HG02938 (cell line): ENCODE results near the gene CACNA1A.
"Not testable (repeated sequence)": the region's sequence is repeated elsewhere in the genome, so short reads cannot be mapped to it uniquely, and the experiment has no call there.

Experiments used
- ATAC-seq: cut with Tn5 transposase; IDR thresholded peaks from one replicate; pipeline ENCODE4 v1.9.1; 2021; ENCODE audit warnings: mild to moderate bottlenecking, moderate library complexity; ENCODE audit not compliant: unreplicated experiment

Gene CACNA1A

DNA sequence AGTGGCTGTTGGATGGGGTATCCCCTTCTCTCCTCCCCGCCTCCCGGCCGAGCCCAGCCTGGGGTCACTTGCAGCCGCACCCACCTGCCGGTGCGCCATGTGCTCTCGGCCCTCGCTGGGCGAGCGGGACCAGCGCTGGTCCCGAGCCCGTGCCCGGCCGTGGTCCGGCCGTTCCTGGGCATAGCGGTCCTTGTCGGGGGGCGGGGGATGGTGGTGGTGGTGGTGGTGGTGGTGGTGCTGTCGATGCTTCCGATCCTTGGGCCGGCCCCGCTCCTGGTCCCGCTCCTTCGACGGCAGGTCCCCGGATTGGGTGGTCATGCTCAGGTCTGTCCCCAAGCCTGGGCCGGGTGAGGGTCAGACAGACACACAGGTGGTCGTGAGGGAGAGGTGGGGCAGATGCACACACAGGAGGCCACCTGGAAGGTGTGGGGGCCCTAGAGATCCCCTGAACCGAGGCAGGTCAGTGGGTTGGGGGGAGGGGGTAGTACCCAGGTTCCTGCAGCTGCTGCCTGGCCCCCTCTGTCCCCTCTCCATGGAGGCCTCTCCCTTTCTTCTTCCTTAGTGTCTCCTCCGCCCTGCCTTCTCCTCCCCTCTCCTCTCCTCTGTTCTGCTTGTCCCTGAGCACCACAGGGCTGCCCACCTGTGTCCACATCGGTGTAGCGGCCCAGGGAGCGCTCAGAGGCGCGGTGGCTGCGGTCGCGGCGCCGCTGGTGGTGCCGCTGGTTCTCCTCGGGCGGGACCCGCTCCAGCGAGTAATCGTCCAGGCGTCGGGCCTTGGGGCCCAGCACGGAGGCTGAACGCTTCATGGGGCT lies 297.4 kb downstream of the CACNA1A start:
- no peak for ATAC-seq

DNA sequence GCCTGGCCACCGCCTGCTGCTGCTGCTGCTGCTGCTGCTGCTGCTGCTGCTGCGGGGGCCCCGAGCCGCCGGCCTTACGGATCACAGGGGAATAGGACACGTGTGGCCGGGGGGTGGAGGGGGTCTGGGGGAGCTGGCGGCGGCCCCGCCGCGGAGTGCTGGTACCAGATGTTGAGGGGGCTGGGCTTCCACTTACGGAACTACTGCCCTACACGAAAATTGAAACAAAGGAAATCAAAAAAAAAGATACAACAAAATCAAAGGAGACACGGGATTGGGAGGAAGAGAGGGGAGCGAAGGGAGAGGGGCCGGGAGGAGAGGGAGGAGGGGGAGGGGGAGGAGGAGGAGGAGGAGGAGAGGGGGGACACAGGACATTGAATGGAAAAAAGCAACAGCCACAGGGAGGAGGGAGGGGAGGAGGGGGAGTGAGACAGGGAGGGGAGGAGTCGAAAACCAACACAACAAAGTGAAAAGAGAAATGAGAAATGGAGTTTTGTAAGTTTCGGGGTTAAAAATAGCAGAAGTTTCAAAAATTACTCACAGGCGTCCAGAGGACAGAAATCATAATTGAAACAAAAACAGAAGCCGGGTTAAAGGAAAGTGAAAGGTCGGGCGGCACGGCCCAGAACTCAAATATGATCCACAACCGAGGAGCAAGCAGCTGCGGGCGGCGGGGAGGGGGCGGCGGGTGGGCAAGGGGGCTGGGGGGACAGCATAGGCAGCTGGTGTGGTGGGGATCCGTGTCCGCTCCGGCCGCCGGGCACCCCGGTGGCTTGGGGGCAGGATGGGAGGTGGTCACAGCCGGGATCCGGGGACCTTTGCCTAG lies 298.2 kb downstream of the CACNA1A start:
- ATAC-seq: peak; percentile 67

DNA sequence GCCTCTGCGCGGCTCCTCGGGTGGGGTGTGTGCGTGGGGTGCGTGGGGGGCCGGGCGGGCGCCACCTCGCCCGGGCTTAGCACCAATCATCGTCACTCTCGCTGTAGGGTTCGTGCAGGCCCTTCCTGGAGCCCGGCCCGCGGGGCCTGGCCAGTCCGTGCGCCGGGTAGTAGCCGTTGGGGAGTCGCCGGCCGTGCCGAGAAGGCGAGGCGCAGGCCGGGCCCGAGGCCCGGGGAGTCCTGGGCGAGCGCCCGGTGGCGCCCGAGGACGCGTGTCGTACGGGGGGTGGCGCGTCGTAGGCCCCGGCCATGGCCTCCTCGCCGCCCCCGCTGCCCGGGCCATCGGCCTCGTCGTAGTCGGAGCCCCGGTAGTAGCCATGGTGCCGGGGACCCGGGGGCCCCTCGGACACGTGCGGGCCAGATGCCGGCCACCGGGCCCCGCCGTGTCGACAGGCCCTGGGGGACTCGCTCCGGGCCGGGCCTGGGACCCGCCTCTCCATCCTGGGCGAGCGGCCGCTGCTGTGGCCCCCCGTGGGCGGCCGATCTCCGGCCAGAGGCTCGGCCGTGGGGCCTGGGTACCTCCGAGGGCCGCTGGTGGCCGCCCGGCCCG lies 298.9 kb downstream of the CACNA1A start:
- no peak for ATAC-seq

DNA sequence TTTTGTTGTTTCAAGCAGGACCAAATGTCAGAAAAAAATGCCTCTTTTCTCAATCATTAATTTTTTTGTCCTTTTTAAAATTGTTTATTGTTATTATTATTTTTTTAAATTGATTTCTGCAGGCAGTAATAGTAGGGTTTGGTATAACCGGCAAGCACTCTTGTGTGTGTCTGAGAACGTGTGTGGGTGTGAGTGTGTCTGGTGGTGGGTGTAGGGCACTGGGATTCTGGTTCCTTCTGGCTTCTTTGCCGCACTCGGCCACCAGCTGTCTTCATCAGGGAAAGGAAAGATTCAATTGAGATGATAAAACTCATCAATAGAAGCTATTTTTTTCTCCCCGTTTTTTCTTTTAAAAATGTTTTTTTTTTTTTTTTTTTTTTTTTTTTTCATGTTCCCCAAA lies 299.7 kb downstream of the CACNA1A start:
- ATAC-seq: no peak

DNA sequence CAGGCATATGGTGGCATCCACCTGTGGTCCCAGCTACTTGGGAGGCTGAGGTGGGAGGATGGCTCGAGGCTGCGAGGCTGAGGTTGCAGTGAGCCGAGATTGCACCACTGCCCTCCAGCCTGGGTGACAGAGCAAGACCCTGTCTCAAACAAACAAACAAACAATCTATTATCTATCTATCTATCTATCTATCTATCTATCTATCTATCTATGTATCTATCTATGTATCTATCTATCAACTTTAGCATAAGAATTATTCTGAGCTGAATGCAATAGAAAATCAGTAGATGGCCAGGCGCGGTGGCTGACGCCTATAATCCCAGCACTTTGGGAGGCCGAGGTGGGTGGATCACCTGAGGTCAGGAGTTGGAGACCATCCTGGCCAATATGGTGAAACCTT lies 304.2 kb downstream of the CACNA1A start:
- not testable (repeated sequence) for ATAC-seq

DNA sequence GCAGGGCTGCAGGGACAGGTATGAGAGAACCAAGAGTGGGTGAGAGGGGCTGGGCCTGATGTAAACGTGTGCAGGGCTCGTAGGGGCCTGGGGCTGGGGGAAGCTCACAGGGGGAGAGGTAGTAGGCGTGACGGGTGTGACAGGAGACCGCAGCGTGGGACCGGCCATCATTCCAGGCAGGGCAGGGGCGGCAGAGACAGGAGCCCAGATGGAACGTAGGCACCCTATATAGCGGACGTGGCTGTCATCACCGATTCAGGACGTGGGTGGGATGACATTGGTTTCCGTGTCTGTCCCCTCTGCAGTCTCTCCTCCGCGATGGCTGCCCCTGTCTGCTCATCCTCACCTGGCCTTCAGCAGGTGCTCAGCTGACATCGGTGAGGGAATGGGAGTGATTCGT lies 307.6 kb downstream of the CACNA1A start:
- ATAC-seq: no peak

DNA sequence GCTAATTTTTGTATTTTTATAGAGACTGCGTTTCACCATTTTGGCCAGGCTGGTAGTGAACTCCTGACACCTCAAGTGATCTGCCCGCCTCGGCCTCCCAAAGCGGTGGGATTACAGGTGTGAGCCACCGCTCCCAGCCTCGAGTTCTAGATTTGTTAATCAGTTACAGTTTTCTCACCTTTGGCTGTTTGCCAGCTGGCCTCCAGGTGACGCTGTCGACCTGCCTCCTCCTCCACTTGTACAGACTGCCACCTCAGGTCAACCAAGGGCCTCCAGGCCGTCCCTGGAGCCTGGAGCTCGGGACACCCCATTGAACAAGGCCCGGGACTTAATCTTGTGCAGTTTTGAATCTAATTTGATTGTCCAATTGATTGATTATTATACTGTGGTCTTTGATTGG lies 310.6 kb downstream of the CACNA1A start:
- ATAC-seq: no peak

DNA sequence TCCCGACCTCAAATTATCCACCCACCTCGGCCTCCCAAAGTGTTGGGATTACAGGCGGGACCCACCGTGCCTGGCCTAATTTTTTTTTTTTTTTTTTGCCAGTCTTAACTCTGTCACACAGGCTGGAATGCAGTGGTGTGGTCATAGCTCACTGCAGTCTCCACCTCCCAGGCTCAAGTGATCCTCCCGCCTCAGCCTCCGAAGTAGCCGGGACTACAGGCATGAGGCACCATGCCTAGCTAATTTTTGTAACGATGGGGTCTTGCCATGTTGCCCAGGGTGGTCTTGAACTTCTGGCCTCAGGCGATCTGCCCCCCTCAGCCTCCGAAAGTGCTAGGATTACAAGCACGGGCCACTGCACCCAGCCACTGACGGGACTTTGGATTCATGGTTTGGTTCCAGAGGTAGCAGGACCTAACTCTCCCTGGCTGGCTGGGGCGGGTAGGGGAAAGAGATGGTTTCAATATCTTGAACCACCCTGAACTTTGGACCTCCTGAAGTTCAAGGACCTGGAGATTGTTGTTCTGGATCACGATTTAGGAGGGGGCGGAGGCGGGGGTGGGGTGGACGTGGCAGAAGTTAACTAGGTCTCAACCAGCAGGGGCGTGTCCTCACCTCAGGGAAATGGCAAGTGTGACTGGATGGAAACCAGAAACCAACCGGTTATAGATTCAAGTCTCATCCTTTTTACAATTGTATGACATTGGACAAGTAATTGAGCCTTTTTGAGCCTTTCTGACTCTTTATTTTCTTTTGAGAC lies 315.3 kb downstream of the CACNA1A start:
- ATAC-seq: no peak

DNA sequence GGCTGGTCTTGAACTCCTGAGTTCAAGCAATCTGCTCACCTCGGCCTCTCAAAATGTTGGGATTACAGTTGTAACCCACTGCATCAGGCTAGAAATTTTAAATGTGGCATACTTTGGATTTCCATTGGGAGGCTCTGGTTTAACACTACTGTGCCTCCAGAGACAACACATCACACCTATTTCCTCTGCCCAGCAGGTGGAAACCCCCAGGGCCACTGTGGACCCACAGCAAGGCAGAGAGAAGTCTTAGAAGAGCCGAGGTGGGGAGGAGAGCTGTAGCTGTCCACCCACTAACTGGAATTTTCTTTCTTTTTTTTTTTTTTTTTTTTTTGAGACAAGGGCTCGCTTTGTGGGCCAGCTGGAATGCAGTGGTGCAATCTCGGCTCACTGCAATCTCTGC lies 316.7 kb downstream of the CACNA1A start:
- ATAC-seq: no peak

DNA sequence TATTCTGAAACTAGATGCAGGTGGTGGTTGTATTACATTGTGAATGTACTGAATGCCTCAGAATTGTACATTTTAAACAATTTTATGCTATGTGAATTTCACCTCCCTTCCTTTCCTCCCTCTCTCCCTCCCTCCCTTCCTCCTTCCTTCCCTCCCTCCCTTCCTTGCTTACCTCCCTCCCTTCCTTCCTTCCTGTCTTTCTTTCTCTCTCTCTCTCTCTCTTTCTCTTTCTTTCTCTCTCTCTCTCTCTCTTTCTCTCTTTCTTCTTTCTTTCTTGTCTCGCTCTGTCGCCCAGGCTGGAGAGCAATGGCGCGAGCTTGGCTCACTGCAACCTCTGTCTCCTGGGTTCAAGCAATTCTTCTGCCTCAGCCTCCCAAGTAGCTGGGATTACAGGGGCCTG lies 318.9 kb downstream of the CACNA1A start:
- no peak for ATAC-seq

DNA sequence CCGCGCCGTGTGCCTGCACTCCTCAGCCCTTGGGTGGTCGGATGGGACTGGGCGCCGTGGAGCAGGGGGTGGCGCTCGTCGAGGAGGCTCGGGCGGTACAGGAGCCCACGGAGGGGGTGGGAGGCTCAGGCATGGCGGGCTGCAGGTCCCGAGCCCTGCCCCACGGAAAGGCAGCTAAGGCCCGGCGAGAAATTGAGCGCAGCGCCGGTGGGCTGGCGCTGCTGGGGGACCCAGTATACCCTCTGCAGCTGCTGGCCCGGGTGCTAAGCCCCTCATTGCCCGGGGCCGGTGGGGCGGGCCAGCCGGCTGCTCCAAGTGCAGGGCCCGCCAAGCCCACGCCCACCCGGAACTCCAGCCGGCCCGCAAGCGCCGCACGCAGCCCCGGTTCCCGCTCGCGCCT lies 319.6 kb downstream of the CACNA1A start:
- not testable (repeated sequence) for ATAC-seq

DNA sequence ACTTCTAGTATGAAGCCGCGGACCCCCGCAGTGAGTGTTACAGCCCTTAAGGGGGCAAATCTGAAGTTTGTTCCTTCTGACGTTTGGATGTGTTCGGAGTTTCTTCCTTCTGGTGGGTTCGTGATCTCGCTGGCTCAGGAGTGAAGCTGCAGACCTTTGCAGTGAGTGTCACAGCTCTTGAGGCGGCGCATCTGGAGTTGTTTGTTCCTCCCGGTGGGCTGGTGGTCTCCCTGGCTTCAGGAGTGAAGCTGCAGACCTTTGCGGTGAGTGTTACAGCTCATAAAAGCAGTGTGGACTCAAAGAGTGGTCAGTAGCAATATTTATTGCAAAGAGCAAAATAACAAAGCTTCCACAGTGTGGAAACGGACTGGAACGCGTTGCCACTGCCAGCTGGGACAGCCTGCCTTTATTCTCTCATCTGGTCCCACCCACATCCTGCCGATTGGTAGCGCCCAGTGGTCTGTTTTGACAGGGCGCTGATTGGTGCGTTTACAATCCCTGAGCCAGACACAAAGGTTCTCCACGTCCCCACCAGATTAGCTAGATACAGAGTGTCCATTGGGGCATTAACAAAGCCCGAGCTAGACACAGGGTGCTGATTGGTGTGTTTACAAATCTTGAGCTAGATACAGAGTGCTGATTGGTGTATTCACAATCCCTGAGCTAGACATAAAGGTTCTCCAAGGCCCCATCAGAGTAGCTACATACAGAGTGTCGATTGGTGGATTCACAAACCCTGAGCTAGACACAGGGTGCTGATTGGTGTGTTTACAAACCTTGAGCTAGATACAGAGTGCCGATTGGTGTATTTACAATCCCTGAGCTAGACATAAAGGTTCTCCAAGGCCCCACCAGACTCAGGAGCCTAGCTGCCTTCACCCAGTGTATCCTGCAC lies 320.3 kb downstream of the CACNA1A start:
- not testable (repeated sequence) for ATAC-seq

DNA sequence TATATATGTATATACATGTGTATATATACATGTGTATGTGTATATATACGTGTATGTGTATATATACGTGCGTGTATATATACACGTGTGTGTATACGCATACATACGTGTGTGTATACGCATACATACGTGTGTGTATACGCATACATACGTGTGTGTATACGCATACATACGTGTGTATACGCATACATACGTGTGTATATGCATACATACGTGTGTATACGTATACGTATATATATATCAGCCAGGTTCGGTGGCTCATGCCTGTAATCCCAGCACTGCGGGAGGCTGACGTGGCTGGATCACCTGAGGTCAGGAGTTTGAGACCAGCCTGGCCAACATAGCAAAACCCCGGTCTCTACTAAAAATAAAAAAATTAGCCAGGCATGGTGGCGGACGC lies 321.4 kb downstream of the CACNA1A start:
- ATAC-seq: not testable (repeated sequence)

DNA sequence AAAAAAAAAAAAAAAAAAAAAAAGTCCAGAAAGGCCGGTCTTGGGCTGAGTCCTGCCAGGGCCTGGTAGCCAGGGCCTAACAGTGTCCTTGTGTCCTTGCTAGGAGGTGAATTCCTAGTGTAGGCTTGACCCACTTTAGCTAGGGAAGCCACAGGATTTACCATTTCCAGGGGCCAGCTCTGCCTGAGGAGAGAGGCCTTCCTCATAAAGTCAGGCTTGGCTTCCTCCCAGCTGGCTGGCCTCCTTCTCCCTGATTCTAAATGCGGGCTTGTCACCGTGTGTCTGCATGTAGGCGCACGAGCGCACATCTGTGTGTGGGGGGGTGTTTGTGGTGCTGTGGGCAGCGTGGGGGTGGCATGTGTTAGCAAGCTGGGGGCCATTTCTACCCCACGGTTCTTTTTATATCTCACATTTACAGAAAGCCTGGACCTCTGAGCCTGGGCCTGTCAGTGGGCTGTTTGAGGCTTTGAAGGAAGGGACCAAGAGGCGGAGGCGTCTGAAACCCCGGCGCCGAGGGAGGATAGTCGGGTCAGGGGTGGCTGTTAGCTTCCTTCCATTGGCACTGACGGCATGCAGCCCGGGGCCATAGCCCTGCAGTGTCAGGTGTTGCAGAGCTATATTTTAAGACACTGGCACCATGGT lies 324.4 kb downstream of the CACNA1A start:
- ATAC-seq: no peak

DNA sequence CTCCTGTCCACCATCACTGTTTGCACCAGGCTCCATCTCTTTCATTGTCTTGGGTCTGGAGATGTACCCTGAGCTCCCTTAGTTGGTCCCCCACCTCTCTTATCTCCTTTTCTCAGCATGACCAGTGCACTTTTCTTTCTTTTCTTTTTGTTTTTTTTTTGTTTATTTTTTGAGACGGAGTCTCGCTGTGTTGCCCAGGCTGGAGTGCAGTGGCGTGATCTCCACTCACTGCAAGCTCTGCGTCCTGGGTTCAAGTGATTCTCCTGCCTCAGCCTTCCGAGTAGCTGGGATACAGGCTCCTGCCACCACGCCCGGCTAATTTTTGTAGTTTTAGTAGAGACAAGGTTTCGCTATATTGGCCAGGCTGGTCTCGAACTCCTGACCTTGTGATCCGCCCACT lies 328.0 kb downstream of the CACNA1A start:
- not testable (repeated sequence) for ATAC-seq

DNA sequence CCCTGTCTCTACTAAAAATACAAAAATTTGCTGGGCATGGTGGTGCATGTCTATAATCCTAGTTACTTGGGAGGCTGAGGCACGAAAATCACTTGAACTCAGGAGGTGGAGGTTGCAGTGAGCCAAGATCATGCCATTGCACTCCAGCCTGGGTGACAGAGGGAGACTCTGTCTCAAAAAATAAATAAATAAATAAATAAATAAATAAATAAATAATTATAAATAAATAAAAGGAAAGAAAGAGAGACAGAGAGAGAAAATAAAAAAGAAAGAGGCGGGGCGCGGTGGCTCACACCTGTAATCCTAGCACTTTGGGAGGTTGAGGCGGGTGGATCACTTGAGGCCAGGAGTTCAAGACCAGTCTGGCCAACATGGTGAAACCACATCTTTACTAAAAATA lies 328.7 kb downstream of the CACNA1A start:
- ATAC-seq: not testable (repeated sequence)

DNA sequence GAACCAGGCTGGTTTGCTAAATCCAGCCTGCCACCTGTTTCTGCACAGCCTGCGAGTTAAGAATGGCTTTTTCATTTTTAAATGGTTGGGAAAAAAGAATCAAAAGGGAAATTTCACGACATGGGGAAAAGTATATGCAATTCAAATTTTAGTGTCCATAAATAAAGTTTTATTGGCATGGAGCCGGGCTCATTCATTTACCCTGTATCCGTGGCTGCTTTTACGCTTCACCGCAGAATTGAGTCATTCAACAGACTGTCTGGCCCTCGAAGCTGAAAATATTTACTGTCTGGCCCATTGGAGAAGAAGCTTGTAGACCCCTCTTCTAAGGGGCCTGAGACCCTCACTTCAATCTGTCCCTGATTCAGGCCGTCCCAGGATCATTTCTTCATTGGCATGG lies 329.9 kb downstream of the CACNA1A start:
- ATAC-seq: no peak

DNA sequence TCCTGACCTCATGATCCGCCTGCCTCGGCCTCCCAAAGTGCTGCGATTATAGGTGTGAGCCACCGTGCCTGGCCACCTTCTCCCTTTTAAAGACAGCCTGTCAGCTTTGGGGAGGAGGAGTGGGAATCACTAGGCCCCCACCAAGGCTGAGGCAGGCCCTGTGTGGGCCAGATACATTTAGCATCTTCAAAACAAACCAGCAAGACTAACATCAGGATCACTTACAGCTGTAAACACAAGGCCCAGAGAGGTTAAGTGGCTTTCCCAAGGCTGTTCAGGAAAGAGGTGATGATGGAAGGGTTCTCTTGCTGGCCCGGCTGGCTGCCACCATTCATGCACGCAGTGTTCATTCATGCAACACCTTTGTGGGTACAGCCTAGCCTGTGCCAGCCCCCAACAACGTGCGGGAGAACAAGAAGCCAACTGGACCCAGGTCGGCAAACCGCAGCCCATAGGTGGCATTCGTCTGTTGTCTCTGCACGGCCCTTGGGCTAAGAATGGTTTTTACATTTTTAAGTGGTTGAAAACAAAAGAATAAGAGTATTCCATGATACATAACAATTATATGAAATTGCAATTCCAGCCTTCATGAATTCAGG lies 333.0 kb downstream of the CACNA1A start:
- no peak for ATAC-seq
